IMR-90 (cell line): ENCODE results near the gene C1orf141. TPM values are rescaled to one million over a fixed set of nuclear protein-coding genes. Genes with fewer than 3 reads are reported as not detected.

Experiments
- ATAC-seq: fragments of 200-7000 bp; cut with Tn5 transposase; 2 replicates; pipeline ENCODE4 v1.9.1; 2020; ENCODE audit warnings: low read depth, mild to moderate bottlenecking, moderate library complexity
- BruUV-seq: library from RNA; stranded (reverse); fragments of 400-500 nt; replicated peaks from 2 replicates; lab custom pipeline; 2021; lab: Mats Ljungman, UMichigan
- CTCF ChIA-PET: fragments of 300-600 bp; formaldehyde crosslinking; extraction: SDS; loops from one replicate; lab custom pipeline; 2021; ENCODE audit warnings: antibody characterized with exemption; lab: Yijun Ruan, JAX
- POLR2A ChIA-PET: fragments of 300-600 bp; sonication (Branson Sonifier 250); formaldehyde crosslinking; loops from one replicate; lab custom pipeline; 2022; ENCODE audit warnings: antibody characterized with exemption; ENCODE audit not compliant: unreplicated experiment; lab: Charles Lee
- DNase-seq: peaks from one replicate; pipeline ENCODE4 v3.0.0; 2013
- H2AFZ ChIP-seq: replicated peaks from 2 replicates; pipeline ENCODE3; 2013; ENCODE audit warnings: low read length, mild to moderate bottlenecking; ENCODE audit not compliant: poor library complexity
- H2AK5ac ChIP-seq: 2 replicates; pipeline ENCODE4 v1.6.1; 2013; ENCODE audit warnings: low read depth, low read length, inconsistent platforms
- H2AK9ac ChIP-seq: replicated peaks from 2 replicates; pipeline ENCODE3; 2013; ENCODE audit warnings: mild to moderate bottlenecking, low read depth, low read length, moderate library complexity; ENCODE audit not compliant: poor library complexity
- H2BK120ac ChIP-seq: 2 replicates; pipeline ENCODE4 v1.6.1; 2013; ENCODE audit warnings: low read depth, low read length, inconsistent platforms
- H2BK15ac ChIP-seq: 3 replicates; pipeline ENCODE4 v1.6.1; 2013; ENCODE audit warnings: low read depth, low read length, inconsistent platforms
- H2BK20ac ChIP-seq: 2 replicates; pipeline ENCODE4 v1.6.1; 2013; ENCODE audit warnings: low read depth, mild to moderate bottlenecking, inconsistent platforms, low read length, moderate library complexity
- H2BK5ac ChIP-seq: 2 replicates; pipeline ENCODE4 v1.6.1; 2013; ENCODE audit warnings: mild to moderate bottlenecking, low read depth, low read length, inconsistent platforms; ENCODE audit not compliant: poor library complexity, severe bottlenecking
- H3K14ac ChIP-seq: replicated peaks from 2 replicates; pipeline ENCODE4 v1.6.1; 2013; ENCODE audit warnings: low read depth, low read length, inconsistent platforms
- H3K18ac ChIP-seq: 2 replicates; pipeline ENCODE4 v1.6.1; 2013; ENCODE audit warnings: low read depth, low read length, control low read depth
- H3K23ac ChIP-seq: 2 replicates; pipeline ENCODE4 v1.6.1; 2013; ENCODE audit warnings: low read depth, low read length, inconsistent platforms
- H3K27ac ChIP-seq: 2 replicates; pipeline ENCODE4 v1.5.1; 2013; ENCODE audit warnings: mild to moderate bottlenecking, control low read depth, low read length; ENCODE audit not compliant: insufficient read depth
- H3K27me3 ChIP-seq: 2 replicates; pipeline ENCODE4 v1.6.1; 2013; ENCODE audit warnings: low read length; ENCODE audit not compliant: control insufficient read depth, insufficient read depth
- H3K36me3 ChIP-seq: 2 replicates; pipeline ENCODE4 v1.6.1; 2013; ENCODE audit warnings: low read length, mixed read lengths; ENCODE audit not compliant: control insufficient read depth, insufficient read depth
- H3K4ac ChIP-seq: 2 replicates; pipeline ENCODE4 v1.6.1; 2013; ENCODE audit warnings: low read depth, low read length, inconsistent platforms
- H3K4me1 ChIP-seq: 2 replicates; pipeline ENCODE4 v1.6.1; 2013; ENCODE audit warnings: low read length, mixed read lengths; ENCODE audit not compliant: control insufficient read depth, insufficient read depth
- H3K4me2 ChIP-seq: 2 replicates; pipeline ENCODE4 v1.6.1; 2013; ENCODE audit warnings: low read depth, mild to moderate bottlenecking, control low read depth, low read length, moderate library complexity
- H3K4me3 ChIP-seq: 2 replicates; pipeline ENCODE4 v1.5.1; 2013; ENCODE audit warnings: low read depth, mild to moderate bottlenecking, control low read depth, low read length, moderate library complexity; ENCODE audit not compliant: insufficient read depth
- H3K56ac ChIP-seq: 2 replicates; pipeline ENCODE4 v1.6.1; 2013; ENCODE audit warnings: low read length, inconsistent platforms; ENCODE audit not compliant: insufficient read depth; ENCODE audit errors: extremely low read depth
- H3K79me1 ChIP-seq, 2 experiments: 2 replicates each; pipeline ENCODE4 v1.6.1; 2013; ENCODE audit warnings: low read length in 2 of 2, inconsistent platforms in 1 of 2, low read depth in 1 of 2
- H3K9ac ChIP-seq: 2 replicates; pipeline ENCODE4 v1.6.1; 2013; ENCODE audit warnings: low read depth, low read length, control low read depth
- H3K9me1 ChIP-seq: 2 replicates; pipeline ENCODE4 v1.6.1; 2013; ENCODE audit warnings: low read length, inconsistent platforms; ENCODE audit not compliant: insufficient read depth
- H3K9me3 ChIP-seq: 2 replicates; pipeline ENCODE4 v1.6.1; 2013; ENCODE audit warnings: low read length; ENCODE audit not compliant: control insufficient read depth, insufficient read depth
- H4K20me1 ChIP-seq: 2 replicates; pipeline ENCODE4 v1.6.1; 2013; ENCODE audit warnings: low read length, inconsistent platforms; ENCODE audit not compliant: insufficient read depth
- H4K5ac ChIP-seq: 2 replicates; pipeline ENCODE4 v1.6.1; 2013; ENCODE audit warnings: mild to moderate bottlenecking, low read depth, low read length, control low read depth
- H4K8ac ChIP-seq, 2 experiments: 2 replicates each; pipeline ENCODE4 v1.6.1; 2013; ENCODE audit warnings: low read depth in 2 of 2, low read length in 2 of 2, control low read depth in 1 of 2, inconsistent platforms in 1 of 2
- H4K91ac ChIP-seq: 2 replicates; pipeline ENCODE4 v1.6.1; 2013; ENCODE audit warnings: low read depth, low read length, inconsistent platforms; ENCODE audit not compliant: insufficient read depth
- BHLHE40 ChIP-seq: fragments of 150-350 bp; IDR thresholded peaks from 2 replicates; pipeline ENCODE4 v1.6.1; 2016; ENCODE audit warnings: mild to moderate bottlenecking, low read depth, low read length
- CEBPB ChIP-seq: IDR thresholded peaks from 2 replicates; pipeline ENCODE4 v1.6.1; 2012; ENCODE audit warnings: low read depth, low read length, improper control_type of control experiment
- FOS ChIP-seq: fragments of 150-350 bp; IDR thresholded peaks from 2 replicates; pipeline ENCODE4 v1.6.1; 2016; ENCODE audit warnings: low read depth, low read length
- MAFK ChIP-seq: IDR thresholded peaks from 2 replicates; pipeline ENCODE4 v1.6.1; 2012; ENCODE audit warnings: low read depth, low read length, improper control_type of control experiment
- MAZ ChIP-seq: IDR thresholded peaks from 2 replicates; pipeline ENCODE4 v1.6.1; 2012; ENCODE audit warnings: low read depth, mild to moderate bottlenecking, low read length, improper control_type of control experiment, moderate library complexity, borderline replicate concordance
- MXI1 ChIP-seq: IDR thresholded peaks from 2 replicates; pipeline ENCODE4 v1.6.1; 2012; ENCODE audit warnings: low read depth, mild to moderate bottlenecking, low read length, moderate library complexity, borderline replicate concordance
- NFE2L2 ChIP-seq: fragments of 150-350 bp; IDR thresholded peaks from 2 replicates; pipeline ENCODE4 v1.6.1; 2016; ENCODE audit warnings: low read depth, mild to moderate bottlenecking, low read length
- RCOR1 ChIP-seq: IDR thresholded peaks from 2 replicates; pipeline ENCODE4 v1.6.1; 2012; ENCODE audit warnings: mild to moderate bottlenecking, low read length, improper control_type of control experiment; ENCODE audit not compliant: insufficient replicate concordance
- RFX5 ChIP-seq: IDR thresholded peaks from 2 replicates; pipeline ENCODE4 v1.8.0; 2012; ENCODE audit warnings: low read depth, mild to moderate bottlenecking, low read length, moderate library complexity
- SMC3 ChIP-seq: fragments of 150-350 bp; IDR thresholded peaks from 2 replicates; pipeline ENCODE4 v1.6.1; 2016; ENCODE audit warnings: low read depth, mild to moderate bottlenecking, antibody characterized with exemption, low read length, moderate library complexity
- WGBS, 2 experiments: methylation state at CpG; one replicate each; pipeline versions ENCODE4 v1.1.5 to v1.1.7; 2013; ENCODE audit warnings: missing lambda C conversion rate in 2 of 2; ENCODE audit not compliant: insufficient read length in 1 of 2; ENCODE audit errors: extremely low coverage in 2 of 2; 5-methylcytosine and 5-hydroxymethylcytosine counted together
- dilution Hi-C: fragments of 300-500 bp; cut with HindIII; formaldehyde crosslinking; loops from one replicate; pipeline ENCODE4 v1.14.3; 2018; ENCODE audit warnings: low sequenced_read_pairs; ENCODE audit not compliant: unreplicated experiment
- in situ Hi-C: fragments of 300-500 bp; cut with MboI; formaldehyde crosslinking; loops from 3 replicates; pipeline ENCODE4 v1.14.3; 2019; ENCODE audit warnings: low sequenced_read_pairs, inconsistent platforms, mixed read lengths
- intact Hi-C: fragments of 100-400 bp; cut with micrococcal nuclease; formaldehyde crosslinking; loops from 2 replicates; pipeline ENCODE4 v1.10.0; 2022
- polyA plus RNA-seq, 3 experiments: library from polyadenylated mRNA; depleted of rRNA; stranded (reverse); fragments of >200 nt; gene quantifications; 2 replicates each; pipeline ENCODE4 v1.2.3, GENCODE V29; 2012; ENCODE audit warnings: low replicate concordance in 1 of 3
- total RNA-seq: library from RNA; depleted of rRNA; stranded (reverse); fragments of >200 nt; gene quantifications from 2 replicates; pipeline ENCODE4 v1.2.3, GENCODE V29; 2012
- TF ChIP-seq, protein P1 (sequence below): conservative IDR thresholded peaks from 2 replicates; pipeline ENCODE4 v1.5.1; 2012; ENCODE audit warnings: mild to moderate bottlenecking, low read depth, low read length, improper control_type of control experiment
- TF ChIP-seq, protein P2 (sequence below): fragments of 150-350 bp; IDR thresholded peaks from 2 replicates; pipeline ENCODE4 v1.6.1; 2017; ENCODE audit warnings: mild to moderate bottlenecking, antibody characterized with exemption, low read length, low read depth
- TF ChIP-seq, protein P3 (sequence below): fragments of 150-350 bp; IDR thresholded peaks from 2 replicates; pipeline ENCODE4 v1.6.1; 2016; ENCODE audit warnings: low read depth, mild to moderate bottlenecking, low read length, moderate library complexity, borderline replicate concordance

C1orf141 gene
- total and polyA plus RNA-seq, 2 of the 4 experiments (the other 2 are of a cell fraction) = not detected

DNA sequence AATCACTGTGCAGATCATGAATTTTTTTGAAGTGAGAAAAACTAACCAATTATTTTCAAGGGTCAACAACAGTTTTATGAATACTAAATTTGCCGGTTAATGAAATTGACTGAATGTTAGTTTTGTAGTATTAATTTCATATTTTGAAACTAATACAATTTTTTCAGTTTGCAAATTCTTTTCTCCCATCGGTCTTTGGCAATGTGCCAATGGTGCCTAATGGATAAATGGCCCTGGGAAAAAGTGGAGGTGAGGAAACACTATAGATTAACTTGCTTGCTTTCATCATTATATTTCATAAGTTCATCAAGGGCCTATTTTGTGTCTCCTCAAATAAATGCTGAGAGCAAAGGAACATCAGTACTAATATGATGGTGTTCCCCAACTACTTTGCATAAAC, 4.1 kb downstream of the C1orf141 start:
- Histone ChIP-seq H3K14ac (no peak overlapping the region), H3K56ac (no peak overlapping the region), H4K5ac (no peak overlapping the region), H2AK5ac (no peak overlapping the region), H2AK9ac (no peak overlapping the region), H2BK20ac (no peak overlapping the region), H3K4me3 (no peak overlapping the region), H3K9ac (no peak overlapping the region), H3K9me3 (no peaks in the 10 kb centered on the region), H2BK120ac (no peak overlapping the region), H3K27me3 (no peaks in the 10 kb centered on the region), H3K4me2 (no peak overlapping the region), H3K36me3 (no peaks in the 10 kb centered on the region), H3K27ac (no peak overlapping the region), H3K9me1 (no peaks in the 10 kb centered on the region), H3K23ac (no peak overlapping the region), H2BK15ac (no peak overlapping the region), H2BK5ac (no peak overlapping the region), H4K8ac (no peak overlapping the region), H3K79me1 (no peaks in the 10 kb centered on the region), H4K20me1 (no peaks in the 10 kb centered on the region), H3K4ac (no peak overlapping the region), H2AFZ (no peak overlapping the region), H3K18ac (no peak overlapping the region), H3K4me1 (0 out of 2 replicates have a peak, but pooled peaks cover 2% of the 10 kb centered on the region), H4K91ac (no peak overlapping the region)
- WGBS, 2 experiments = no CpG with 5 or more reads among the region's 2 CpGs
- POLR2A ChIA-PET = no interaction called here
- TF ChIP-seq BHLHE40 (no peak), FOS (no peak), RFX5 (no peak), CEBPB (no peak), SMC3 (no peak), MAZ (no peak), NFE2L2 (no peak), MAFK (no peak), RCOR1 (no peak), MXI1 (no peak)
- TF ChIP-seq, protein P1, sequence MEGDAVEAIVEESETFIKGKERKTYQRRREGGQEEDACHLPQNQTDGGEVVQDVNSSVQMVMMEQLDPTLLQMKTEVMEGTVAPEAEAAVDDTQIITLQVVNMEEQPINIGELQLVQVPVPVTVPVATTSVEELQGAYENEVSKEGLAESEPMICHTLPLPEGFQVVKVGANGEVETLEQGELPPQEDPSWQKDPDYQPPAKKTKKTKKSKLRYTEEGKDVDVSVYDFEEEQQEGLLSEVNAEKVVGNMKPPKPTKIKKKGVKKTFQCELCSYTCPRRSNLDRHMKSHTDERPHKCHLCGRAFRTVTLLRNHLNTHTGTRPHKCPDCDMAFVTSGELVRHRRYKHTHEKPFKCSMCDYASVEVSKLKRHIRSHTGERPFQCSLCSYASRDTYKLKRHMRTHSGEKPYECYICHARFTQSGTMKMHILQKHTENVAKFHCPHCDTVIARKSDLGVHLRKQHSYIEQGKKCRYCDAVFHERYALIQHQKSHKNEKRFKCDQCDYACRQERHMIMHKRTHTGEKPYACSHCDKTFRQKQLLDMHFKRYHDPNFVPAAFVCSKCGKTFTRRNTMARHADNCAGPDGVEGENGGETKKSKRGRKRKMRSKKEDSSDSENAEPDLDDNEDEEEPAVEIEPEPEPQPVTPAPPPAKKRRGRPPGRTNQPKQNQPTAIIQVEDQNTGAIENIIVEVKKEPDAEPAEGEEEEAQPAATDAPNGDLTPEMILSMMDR = no peak
- TF ChIP-seq, protein P2, sequence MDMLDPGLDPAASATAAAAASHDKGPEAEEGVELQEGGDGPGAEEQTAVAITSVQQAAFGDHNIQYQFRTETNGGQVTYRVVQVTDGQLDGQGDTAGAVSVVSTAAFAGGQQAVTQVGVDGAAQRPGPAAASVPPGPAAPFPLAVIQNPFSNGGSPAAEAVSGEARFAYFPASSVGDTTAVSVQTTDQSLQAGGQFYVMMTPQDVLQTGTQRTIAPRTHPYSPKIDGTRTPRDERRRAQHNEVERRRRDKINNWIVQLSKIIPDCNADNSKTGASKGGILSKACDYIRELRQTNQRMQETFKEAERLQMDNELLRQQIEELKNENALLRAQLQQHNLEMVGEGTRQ = no peak
- TF ChIP-seq, protein P3, sequence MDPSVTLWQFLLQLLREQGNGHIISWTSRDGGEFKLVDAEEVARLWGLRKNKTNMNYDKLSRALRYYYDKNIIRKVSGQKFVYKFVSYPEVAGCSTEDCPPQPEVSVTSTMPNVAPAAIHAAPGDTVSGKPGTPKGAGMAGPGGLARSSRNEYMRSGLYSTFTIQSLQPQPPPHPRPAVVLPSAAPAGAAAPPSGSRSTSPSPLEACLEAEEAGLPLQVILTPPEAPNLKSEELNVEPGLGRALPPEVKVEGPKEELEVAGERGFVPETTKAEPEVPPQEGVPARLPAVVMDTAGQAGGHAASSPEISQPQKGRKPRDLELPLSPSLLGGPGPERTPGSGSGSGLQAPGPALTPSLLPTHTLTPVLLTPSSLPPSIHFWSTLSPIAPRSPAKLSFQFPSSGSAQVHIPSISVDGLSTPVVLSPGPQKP = no peak
- in situ Hi-C loops (no loop called here), intact Hi-C loops (no loop called here), dilution Hi-C loops (no loop called here)
- BruUV-seq = no TSS peak
- DNase-seq (no peak), ATAC-seq (no peak)
- CTCF ChIA-PET = interaction anchor here (0.6 kb wide), 1 partner anchor 125 kb away, joined by 3 read pairs; no protein-coding TSS in a partner anchor
